NCI-H226 (cell line): ENCODE data around the gene GATAD2B.
"Not testable (repeated sequence)": the region's sequence is repeated elsewhere in the genome, so short reads cannot be mapped to it uniquely, and the experiment has no call there.

Source experiments
- DNase-seq: peaks from one replicate; pipeline ENCODE4 v3.0.0-alpha.2; 2015

Gene GATAD2B

DNA sequence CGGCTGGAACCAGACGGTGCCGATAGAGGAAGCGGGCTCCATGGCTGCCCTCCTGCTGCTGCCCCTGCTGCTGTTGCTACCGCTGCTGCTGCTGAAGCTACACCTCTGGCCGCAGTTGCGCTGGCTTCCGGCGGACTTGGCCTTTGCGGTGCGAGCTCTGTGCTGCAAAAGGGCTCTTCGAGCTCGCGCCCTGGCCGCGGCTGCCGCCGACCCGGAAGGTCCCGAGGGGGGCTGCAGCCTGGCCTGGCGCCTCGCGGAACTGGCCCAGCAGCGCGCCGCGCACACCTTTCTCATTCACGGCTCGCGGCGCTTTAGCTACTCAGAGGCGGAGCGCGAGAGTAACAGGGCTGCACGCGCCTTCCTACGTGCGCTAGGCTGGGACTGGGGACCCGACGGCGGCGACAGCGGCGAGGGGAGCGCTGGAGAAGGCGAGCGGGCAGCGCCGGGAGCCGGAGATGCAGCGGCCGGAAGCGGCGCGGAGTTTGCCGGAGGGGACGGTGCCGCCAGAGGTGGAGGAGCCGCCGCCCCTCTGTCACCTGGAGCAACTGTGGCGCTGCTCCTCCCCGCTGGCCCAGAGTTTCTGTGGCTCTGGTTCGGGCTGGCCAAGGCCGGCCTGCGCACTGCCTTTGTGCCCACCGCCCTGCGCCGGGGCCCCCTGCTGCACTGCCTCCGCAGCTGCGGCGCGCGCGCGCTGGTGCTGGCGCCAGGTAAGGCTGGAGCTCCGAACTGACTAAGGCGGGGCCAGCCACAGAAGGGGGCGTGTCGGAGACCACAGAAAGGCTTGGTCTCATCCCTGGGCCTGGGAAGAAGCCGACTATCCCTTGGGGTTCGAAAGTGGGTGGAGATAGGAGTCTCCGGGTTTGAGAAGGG, 147.1 kb downstream of the GATAD2B start:
- peak; percentile 55 for DNase-seq

DNA sequence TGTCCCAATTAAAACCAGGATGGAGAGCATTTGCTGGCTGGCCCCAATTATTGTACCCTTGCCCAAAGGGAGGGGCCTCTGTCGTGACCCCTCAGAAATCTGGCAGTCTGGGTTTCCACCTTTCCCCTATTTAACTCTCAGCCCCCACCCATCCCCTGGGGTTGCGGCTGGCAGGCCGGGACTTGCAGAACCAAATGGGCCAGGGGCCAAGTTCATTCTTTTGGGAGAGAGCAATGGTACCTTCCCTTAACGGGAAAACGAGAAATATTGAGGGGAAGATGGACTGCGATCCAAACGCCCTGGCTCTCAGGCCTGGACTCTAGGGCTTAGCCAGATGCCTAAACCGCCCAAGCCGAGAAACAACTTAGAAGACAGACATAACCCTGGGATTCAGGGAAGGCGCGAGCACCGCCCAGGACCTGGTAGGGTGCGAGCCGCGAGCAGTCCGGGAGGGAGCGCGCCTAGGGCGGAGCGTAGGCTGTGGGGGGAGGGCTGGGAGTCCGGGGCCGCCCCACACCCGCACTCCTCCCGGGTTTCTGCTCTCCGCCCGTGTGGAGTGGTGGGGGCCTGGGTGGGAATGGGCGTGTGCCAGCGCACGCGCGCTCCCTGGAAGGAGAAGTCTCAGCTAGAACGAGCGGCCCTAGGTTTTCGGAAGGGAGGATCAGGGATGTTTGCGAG, 147.9 kb downstream of the GATAD2B start, which contains the start of gene SLC27A3:
Gene SLC27A3, plus strand, starts transcription at position 628 of the 678 bp plus-strand sequence. CDS start 91 bp downstream, outside the sequence.
- DNase-seq: no peak

DNA sequence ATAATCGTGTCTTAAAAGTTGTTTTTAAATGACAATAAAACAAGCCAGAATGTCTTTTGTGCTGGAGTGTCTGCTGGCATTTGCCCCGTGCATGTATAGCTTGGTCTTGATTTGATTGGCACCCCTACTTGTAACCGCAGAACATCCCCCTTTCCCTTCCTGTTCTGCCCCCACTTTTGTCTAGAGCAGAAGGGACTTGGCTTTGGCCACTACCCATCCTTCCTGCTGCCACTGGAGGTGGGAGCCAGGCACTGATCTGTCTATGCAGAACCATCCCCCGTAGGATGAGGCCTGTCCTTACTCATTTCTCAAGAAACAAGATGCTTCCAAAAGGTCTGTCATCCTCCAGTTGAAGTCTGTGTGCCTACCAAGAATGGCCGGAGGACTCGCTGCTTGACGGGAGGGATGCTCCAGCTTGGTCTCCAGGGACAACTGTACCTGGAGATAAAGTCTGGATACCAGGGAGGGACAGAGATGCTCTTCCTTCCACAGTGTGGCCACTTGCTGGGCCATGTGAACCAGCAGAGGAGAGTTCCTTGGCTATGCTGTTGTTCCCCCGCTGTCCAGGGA, 148.7 kb downstream of the GATAD2B start:
- no peak for DNase-seq

DNA sequence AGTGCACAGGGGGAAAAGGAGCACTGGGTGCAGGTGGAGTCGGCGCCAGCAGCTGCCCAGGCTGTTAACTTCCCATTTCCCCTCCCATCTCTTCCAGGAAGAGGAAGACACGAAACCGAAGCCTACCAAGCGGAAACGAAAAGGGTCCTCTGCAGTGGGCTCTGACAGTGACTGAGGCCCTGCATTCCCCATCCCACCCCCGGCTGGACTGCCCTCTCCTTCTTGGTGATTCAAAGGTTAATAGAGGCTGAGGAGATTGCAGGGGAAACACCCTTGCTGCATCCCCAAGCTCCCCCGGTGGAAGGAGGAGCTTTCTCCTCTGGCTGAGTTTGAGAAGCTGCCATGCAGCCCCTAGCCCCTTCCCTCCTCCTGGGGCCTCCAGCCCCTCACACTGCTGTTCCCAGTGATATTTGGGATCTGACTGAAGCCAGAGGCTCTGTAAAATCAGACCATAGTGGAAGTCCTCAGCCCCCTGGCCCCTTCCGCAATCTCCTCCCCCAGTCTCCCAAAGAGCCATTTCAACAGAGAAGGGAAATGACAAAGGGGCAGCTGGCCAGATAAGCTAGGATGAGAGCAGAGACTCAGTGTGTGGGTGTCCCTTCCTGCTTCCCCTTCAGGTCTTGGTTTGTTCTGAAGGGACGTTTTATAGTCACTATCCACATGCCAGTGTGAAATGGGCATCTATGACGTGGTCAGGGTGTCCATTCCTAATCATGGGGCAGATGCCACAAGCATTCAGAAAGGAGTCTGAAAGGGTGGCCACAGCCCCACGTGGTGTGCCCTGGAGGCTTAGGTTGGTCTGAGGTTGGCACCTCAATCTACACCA, 149.5 kb downstream of the GATAD2B start:
- DNase-seq: no peak

DNA sequence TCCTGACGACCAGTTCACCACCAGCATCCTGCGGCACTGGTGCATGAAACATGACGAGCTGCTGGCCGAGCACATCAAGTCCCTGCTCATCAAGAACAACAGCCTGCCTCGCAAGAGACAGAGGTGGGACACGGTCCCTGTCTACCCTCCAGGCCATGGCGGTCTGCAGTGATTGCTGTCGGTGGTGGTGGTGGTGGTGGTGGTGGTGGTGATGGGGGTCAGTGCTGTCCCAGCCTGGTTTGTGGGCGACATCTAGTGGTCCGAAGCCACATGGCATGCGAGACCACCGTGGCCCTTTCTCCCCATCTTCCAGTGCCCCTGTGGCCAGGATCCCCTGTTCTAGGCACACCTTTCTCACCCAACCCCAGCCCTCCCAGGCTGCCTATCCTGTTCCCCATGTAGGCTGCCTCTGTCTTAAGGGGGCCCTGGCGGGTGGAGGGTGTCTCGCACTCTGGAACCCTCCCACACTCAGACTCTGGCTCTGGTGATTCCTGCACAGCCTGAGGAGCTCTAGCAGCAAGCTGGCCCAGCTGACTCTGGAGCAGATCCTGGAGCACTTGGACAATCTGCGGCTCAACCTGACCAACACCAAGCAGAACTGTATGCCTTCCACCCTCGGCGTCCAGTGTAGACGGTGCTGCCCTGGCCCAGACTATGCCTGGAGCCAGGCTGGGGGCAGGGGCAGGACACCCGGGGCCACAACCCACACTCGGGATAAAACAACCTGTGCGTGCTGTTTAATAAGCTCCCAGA, 150.8 kb downstream of the GATAD2B start:
- no peak for DNase-seq

DNA sequence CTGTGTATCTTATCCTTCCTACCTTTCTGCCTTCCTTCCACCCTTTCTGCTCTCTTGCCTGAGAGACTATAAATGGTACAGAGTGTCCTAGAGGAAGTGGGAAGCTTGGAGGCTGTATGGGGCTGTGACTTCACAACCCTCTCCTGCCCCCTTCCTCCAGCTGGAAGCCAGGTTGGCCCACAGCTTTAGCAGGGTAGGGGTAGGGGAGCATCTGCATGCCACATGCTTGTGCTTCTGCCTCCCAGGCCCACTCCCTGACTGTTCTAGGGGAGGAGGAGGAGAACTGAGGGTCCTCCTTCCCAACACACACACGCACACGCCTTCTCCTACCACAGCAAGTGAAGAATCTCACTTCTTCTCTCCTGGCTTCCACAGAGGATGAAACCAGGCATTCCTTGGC, 151.5 kb downstream of the GATAD2B start:
- DNase-seq: no peak

DNA sequence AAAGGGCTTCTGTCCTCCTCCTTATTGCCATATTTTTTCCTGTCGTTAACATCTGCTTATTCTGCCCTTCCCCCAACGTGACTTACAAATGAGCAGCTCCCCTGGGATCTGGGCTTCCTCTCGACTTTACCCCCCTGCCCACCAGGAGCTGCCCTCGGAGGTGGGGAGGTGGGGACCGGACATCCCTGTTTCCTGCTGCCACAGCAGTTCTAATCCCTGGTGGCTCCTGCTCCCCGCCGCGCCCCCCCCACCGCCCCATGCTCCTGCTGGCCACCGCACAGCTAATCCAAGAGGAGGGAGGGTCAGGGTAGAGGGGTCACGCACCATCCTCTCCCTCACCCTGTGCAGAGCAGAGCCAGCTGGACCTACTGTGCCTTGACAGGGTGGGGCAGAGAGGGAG, 152.0 kb downstream of the GATAD2B start:
- no peak for DNase-seq

DNA sequence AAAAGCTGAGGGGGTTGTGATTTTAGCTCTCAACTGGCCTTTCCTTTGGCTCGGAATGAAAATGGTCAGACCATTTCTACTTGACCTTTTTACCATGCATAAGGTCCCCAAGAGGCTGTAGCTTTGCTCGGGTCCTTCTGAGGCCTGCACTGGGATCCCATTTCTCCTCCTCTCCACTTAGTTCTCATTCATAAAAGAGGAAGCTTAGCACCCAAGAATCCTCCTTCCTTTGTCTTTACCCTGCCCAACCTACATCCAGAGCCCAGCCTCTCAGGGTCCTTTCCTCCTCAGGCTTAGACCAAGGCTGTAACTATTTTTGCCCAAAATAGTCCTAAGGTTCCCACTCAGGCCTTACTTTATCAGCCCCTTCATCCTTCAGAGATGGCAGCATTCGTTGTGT, 153.6 kb downstream of the GATAD2B start:
- no peak for DNase-seq

DNA sequence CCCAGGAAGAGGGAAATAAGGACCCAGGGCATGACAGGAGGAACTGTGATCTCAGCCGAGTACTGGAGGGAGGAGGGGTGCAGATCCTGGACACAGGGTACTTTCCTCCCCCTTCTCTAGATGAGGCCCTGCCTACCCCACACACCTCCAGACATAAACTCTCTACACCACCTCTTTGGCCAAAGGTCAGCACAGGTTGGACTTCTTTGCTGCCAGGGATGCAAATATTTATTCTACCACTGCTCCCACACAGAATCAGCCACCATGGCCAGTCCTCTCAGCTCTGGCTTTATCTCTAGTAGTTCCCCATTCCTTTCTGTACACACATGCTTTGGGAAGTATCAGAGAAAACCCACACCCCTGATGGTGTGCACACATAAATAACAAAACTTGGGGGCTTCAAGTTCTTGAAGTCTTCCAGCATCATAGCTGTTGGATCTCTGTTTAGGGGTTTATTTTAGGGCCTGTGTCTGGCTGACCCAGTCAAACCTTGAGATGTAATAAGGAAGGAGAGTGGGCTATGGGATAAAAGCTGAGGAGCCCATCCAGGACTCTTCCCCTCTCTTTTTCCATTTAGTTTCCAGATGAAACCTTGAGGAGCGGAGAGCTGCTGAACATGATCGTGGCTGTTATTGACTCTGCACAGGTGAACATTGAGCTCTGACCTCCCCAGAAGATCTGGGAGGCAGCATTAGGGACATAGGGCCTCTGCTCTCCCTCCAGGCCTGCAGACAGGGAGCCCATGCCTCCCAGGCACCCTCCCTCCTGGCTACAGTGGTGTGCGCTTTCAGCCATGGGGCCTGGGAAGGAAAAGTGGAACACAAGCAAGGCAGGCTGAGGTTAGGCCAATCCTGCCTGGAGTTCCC, 154.2 kb downstream of the GATAD2B start:
- no peak for DNase-seq

DNA sequence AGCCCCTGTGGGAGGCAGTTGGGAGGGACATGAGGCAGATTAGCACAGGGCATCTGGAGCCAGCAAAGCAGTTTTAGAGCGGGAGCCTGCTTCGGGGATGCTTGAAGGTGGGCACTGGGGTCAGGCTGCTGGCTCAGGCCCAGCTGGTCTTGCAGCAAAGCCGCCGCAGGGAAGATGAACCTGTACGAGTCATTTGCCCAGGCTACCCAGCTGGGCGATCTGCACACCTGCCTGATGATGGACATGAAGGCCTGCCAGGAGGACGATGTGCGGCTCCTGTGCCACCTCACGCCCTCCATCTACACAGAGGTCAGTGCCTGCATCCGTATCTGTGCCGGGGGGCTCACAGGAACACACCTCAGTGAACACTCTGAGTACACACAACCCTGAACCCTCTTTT, 155.3 kb downstream of the GATAD2B start:
- no peak for DNase-seq

DNA sequence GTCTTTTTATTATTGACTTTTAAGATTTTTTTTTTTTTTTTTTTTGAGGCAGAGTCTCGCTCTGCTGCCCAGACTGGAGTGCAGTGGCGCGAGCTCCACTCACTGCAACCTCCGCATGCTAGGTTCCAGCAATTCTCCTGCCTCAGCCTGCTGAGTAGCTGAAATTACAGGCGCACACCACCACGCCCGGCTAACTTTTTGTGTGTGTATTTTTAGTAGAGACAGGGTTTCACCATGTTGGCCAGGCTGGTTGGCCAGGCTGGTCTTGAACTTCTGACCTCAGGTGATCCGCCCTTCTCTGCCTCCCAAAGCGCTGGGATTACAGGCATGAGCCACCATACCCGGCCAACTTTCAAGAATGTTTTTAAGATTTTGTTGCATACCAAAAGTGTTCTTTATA, 156.1 kb downstream of the GATAD2B start:
- DNase-seq: not testable (repeated sequence)

DNA sequence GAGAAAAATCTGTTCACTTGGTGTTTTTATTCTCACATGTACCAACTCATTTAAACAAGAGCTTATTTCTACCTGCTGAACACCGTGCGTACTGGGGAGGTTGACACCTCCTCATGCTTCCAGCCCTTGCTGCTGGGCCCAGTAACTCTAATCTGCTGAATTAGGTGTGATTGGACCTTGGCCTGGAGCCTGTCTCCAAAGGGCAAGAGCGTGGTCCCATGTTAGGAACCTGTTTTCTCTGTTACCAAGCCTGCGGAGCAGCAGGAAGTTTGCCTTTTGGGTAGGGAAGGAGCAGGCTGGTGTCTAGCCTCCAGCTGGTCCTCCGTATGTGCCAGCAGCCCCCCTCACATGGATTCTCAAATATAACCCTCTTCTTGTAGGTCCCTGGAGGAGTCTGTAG, 158.5 kb downstream of the GATAD2B start:
- DNase-seq: no peak

DNA sequence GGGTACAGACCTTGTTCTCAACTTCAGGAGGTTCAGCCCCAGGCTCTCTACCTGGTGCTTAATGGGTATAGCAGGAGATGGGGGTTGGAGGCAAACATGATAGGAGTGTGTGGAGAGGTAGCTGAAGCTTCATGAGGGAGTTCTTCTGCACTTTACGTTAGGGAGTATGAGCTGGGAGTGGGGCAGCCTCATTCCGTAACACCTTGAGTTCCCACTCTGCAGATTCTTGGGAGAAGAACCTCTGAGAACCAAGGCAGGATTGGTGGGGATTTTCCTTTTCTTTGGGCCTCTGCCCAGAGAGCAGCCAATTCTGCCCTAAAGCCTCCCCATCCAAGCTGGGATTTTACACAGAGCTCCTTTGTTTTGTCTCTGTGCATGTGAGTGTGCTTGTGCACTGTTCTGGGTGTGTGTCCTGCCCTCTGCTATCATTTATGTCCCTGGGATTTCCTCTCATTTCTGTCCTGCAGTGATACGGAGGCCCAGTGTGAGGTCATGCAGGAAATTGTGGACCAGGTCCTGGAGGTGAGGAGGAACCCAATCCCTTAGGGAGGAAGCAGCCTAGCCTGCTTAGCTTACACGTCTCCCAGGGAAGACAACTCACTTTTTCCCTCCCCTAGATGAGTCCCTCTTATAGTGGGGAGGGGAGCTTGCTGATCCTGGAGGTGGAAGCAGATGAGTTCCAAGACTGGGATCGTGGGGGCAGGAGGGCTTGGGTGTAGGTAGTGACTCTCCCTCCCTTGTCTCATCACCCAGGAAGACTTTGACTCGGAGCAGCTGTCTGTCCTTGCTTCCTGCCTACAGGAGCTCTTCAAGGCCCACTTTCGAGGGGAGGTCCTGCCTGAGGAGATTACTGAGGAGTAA, 159.2 kb downstream of the GATAD2B start:
- no peak for DNase-seq

DNA sequence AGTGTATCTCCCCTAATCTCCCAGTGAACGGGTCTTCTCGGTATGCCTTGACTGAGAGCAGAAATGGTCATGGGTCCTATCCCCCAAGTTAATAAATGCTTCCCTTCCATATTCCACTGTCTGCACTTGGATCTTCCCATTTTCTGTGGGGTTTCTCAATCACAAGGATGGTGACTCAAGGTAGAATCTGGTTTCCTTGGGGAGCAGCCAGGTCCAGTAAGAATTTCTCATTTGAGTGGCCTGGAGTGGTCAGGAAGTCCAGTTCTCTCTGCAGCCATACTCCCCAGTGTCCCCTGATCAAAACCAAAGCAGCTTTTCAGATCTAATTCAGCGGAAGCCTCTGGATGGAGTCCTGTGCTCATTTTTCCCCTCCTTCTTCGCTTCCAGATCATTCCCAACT, 162.3 kb downstream of the GATAD2B start:
- peak; percentile 39 for DNase-seq
